Activated CD8-positive, alpha-beta memory T cell treated with anti-CD3 and anti-CD28 coated beads, Interleukin-2, amount 50 U/mL, for 4 hours (primary cell): ENCODE measurements around the gene CACNB2.
"Not testable (repeated sequence)": the region's sequence is repeated elsewhere in the genome, so short reads cannot be mapped to it uniquely, and the experiment has no call there.

Experiments
- DNase-seq: peaks from one replicate; pipeline ENCODE4 v3.0.0-alpha.2; 2020

Gene CACNB2

GRCh38 chr10:18203471-18203870 lies 63.2 kb downstream of the CACNB2 start:
- no peak for DNase-seq

- no peak for DNase-seq
These were observed 64.0 kb downstream of the CACNB2 start for GRCh38 chr10:18204039-18204835.

GRCh38 chr10:18205098-18205834 lies 65.0 kb downstream of the CACNB2 start:
- DNase-seq, result no peak

GRCh38 chr10:18208186-18208585 lies 68.0 kb downstream of the CACNB2 start:
- DNase-seq, result not testable (repeated sequence)

DNA sequence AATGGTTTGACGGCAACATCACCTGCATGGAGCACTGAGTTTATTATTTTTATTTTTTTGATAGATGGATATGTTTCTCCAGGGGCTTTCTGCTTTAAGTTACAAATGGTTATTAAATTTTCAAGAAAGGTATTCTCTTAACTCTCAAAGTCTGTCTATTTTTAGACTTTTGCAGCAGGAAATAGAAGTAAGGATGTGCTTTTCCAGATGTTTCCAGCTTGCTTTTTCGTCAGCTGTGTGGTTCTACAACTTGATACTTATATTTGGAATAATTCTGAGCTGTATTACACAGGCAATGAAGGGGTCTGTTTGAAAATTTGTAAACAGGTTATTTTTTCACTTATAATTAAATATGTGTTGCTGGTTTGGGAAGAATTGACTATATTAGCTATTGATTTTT lies 69.0 kb downstream of the CACNB2 start:
- DNase-seq, result no peak

GRCh38 chr10:18210711-18211110 lies 70.5 kb downstream of the CACNB2 start:
- no peak for DNase-seq

DNA sequence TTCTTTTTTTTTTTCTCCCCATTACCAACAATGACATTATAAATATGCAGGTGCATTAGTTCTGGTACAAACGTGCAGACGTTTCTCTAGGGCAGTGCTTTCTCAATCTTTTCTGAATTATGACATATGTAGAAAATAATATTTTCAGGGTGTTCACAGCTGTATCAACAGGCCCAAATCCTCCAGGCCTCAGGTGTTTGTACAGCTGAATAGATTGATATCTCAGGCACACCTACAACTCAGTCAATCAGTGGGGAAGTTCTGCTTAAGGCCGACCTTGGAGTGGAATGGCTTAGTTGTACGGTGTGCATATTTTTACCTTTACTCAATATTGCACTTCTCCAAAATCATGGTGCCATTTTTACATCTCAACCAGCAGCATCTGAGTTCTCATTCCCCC lies 71.6 kb downstream of the CACNB2 start:
- no peak for DNase-seq

DNA sequence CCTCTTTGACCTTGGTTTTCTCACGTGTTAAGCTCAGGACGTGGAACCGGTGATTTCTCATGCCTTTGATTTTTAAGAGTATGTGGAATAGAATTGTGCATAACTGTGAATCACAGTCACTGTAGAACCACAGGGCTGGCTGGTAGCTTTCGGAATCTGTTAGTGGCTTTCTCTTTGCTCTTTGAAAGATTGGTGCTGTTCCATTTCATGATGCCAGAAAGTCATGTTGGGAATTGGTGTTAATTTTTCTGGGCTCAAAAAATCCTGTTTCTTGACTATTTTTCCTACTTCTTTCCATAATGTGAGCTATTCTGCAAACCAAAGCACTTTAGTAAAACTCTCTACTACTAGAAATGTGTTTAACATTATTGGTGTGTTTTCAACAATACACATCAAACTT lies 73.0 kb downstream of the CACNB2 start:
- DNase-seq, result no peak

- no peak for DNase-seq
These were observed 74.7 kb downstream of the CACNB2 start for GRCh38 chr10:18214691-18215563.

DNA sequence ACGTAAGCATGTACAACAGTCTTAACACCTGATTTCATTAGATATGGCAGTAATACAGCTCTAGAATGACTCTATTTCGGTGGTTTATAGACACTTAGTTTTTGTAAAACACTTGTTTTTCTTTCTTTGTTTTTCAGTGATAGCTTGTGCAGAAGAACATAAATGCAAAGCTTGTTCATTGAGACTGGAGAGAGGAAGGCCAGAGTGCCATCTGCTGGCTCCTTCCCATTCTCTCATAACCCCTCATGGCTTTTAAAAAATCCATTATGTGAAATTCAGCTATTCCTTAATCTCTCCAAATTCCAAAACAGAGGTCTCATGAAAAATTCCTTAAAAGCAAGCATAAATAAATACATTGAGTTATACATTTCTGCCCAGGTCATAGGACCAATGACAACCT lies 76.3 kb downstream of the CACNB2 start:
- no peak for DNase-seq

GRCh38 chr10:18217577-18217976 lies 77.4 kb downstream of the CACNB2 start:
- no peak for DNase-seq

GRCh38 chr10:18219146-18219545 lies 78.9 kb downstream of the CACNB2 start:
- no peak for DNase-seq

GRCh38 chr10:18221123-18221522 lies 80.9 kb downstream of the CACNB2 start:
- DNase-seq, result no peak

- no peak for DNase-seq
These were observed 81.7 kb downstream of the CACNB2 start for GRCh38 chr10:18221882-18222281.

GRCh38 chr10:18222866-18223265 lies 82.6 kb downstream of the CACNB2 start:
- no peak for DNase-seq

- no peak for DNase-seq
These were observed 83.7 kb downstream of the CACNB2 start for GRCh38 chr10:18223898-18224297.

DNA sequence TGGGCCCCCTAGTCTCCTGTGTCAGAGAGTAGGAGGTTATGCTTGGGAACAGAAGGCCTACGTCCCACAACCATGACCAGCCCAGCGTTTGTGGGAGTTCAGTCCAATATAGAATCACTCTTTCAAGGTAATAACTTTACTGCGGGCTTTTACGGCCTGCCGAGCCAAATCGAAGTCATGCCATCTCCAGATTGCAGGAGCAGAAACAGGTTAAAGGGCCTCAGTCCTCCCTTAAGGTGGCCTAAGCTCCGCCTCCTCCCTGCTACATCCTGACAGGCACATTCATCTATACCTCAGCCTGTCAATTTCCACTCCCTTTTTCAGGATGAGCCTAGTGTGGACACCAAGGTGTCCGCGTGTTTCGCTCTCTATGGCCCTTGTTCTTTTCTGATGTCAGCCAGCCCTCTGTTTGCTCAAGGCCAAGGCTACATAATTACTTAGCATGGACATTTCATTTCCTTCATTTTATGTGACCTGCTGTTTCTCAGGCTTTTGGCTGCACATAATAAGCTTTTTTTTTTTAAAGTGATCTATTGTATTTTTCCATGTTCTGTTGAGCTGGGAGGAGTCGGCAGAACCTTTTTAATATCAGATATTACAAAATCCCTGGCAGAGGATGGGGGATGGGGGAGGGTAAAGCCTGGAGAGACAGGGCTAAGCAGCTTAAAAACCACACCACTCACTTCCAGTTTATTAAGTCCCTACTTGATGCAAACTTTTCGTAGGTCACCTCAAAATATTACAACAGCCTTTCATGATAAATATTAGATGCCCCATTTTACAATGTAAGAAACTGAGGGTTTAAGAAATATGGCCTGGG lies 84.6 kb downstream of the CACNB2 start:
- no peak for DNase-seq

DNA sequence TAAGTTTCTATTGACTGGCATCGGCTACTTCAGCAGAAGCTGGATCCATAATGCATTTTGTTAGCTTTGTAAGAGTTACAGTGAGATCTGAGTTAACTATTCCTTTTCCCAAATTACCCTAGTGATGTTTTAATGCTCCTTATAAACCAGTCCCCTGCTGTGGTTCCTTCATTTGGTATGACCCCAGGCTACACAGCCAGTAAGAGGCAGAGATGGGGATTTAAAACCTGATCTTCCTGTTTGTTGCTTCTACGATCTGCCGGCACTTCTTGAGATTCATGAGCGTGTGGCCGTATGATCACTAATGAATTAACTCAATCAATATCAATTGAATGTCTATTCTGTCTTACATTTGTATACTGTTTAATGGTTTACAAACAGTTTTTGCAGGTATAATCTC lies 86.1 kb downstream of the CACNB2 start:
- no peak for DNase-seq

DNA sequence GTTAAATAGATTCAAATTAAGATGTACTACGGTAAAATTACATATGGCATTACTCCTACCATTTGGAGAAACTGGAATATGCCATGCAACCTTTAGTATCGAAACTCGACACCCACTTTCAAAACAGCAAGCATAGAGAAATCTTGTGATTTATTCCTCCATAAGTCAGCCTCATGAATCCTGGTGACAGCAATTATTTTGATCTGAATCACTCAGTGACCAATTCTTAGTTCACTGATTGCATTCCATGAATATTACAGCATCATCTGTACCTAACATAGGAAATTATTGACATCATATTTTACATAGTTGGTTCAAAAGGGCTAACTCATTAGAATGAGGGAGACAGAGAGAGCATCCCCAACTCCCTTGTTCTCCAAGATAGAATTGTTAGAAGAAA lies 89.6 kb downstream of the CACNB2 start:
- DNase-seq, result no peak

- no peak for DNase-seq
These were observed 90.6 kb downstream of the CACNB2 start for GRCh38 chr10:18230794-18231193.

DNA sequence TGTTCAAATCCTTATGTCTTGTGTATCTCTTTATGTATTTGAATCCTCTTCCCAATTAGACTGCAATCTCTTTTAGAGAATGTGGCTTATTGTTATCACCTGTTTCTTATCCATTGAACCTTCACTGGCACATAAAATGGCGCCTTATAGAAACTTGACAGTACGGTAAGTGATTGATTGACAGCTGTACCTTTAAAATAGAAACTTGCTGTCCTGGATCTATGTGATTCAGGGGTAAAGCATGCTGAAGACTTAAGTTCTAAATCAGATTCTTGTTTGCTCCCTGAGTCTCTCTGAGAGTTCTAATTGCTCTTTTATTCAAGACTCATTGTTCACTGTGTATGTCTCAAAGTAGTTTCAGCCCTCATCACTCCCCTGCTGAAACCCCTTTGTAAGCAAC lies 91.3 kb downstream of the CACNB2 start:
- no peak for DNase-seq

DNA sequence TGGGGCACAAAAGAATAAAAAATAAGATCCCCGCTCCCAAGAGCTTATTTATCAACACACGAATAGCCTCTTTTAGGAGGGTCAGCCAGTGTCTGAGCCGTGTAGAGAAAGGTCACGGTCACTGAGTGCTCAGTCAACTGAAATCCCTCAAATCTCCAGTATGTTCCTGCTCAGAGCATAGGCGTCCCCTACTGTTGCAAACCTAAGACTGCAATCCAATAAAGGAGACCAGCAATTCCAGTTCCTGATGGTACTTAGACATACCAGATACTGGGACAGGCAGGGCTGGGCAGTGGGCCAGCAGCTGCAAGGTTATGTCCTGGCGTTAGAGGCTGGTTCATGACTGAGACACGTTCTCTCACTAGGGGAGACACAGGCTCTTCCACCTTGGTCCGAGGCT lies 93.6 kb downstream of the CACNB2 start:
- no peak for DNase-seq

DNA sequence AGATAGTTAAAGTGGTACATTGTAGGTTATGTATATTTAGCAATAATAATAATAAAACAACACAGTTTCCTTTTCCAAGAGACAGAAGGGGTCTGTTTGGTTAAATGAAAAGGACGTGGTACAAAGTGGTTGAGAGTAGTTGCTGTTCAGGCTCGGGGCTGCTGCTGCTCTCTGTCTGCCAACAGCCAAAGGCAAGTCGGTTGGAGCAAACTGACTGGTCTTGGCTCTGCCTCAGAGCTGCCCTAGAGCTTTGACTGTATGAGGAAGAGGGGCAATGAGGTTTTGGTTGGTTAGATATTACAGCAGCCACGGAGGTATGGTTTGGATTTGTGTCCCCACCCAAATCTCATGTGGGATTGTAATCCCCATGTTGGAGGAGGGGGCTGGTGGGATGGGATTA lies 95.3 kb downstream of the CACNB2 start:
- DNase-seq, result no peak
